Measurements from ENCODE around the gene ACTA2. TPM values are rescaled to one million over a fixed set of nuclear protein-coding genes. Genes with fewer than 3 reads are reported as not detected.

Gene ACTA2
- total RNA-seq, 1 experiment from 2014 or later, result 5.3 TPM

DNA sequence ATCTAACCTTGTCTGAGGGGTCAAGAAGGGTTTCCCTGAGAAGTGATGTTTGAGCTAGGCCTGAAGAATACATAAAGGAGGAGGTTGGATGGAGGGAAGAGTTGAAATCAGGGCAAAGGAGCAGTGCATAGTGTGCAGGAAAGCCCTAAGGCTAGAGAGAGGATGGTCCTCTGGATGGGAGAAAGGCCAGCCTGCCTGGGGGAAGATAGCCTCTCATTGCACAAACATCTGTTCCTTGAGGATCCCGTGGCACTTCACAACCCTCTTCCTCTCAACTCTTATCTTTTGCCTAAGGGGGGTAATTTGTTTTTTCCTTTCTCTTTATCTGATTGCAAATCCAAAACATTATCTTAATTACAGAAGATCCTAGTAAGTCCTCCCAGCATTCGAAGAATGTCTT is 36.8 kb downstream of the ACTA2 start:
- Histone ChIP-seq H3K79me2 (ENCODE audit: low read depth) (no peaks in the 10 kb centered on the region), H3F3A (ENCODE audit: insufficient read depth, low read depth) (no peaks in the 10 kb centered on the region), H2AFZ (no peak overlapping the region), H3K9me3 (ENCODE audit: insufficient read depth, low read depth) (no peaks in the 10 kb centered on the region), H3K4me1 (replicated peaks; ENCODE audit: insufficient read depth) (no peaks in the 10 kb centered on the region), H4K20me1 (ENCODE audit: insufficient read depth) (no peaks in the 10 kb centered on the region), H3K9me2 (ENCODE audit: insufficient read depth) (no peaks in the 10 kb centered on the region), H3K27me3 (ENCODE audit: insufficient read depth, low read depth) (no peaks in the 10 kb centered on the region), H3K4me3 (no peak overlapping the region), H3K4me2 (no peak overlapping the region), H3K36me3 (ENCODE audit: low read depth) (no peaks in the 10 kb centered on the region; the same call in 1 of the 2 replicates), H3K27ac (no peak overlapping the region)
- BruUV-seq (replicated peaks), result no TSS peak
- intact Hi-C loops (cut with micrococcal nuclease; ENCODE audit: unreplicated experiment), result no loop called here
- no peak for DNase-seq
- CTCF ChIA-PET, result no interaction called here
- TF ChIP-seq EZH2 (IDR thresholded peaks at IDR 0.05; ENCODE audit: low read depth), result no peak
- TF ChIP-seq, protein P1, sequence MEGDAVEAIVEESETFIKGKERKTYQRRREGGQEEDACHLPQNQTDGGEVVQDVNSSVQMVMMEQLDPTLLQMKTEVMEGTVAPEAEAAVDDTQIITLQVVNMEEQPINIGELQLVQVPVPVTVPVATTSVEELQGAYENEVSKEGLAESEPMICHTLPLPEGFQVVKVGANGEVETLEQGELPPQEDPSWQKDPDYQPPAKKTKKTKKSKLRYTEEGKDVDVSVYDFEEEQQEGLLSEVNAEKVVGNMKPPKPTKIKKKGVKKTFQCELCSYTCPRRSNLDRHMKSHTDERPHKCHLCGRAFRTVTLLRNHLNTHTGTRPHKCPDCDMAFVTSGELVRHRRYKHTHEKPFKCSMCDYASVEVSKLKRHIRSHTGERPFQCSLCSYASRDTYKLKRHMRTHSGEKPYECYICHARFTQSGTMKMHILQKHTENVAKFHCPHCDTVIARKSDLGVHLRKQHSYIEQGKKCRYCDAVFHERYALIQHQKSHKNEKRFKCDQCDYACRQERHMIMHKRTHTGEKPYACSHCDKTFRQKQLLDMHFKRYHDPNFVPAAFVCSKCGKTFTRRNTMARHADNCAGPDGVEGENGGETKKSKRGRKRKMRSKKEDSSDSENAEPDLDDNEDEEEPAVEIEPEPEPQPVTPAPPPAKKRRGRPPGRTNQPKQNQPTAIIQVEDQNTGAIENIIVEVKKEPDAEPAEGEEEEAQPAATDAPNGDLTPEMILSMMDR (conservative IDR thresholded peaks at IDR 0.05), result no peak
- POLR2A ChIA-PET (ENCODE audit: unreplicated experiment), result no interaction called here

GRCh38 chr10:88913788-88914187 is 38.8 kb downstream of the ACTA2 start:
- H3K9me2 ChIP-seq (ENCODE audit: insufficient read depth), result no peaks in the 10 kb centered on the region
- no peaks in the 10 kb centered on the region; the same call in 1 of the 2 replicates for H3K36me3 ChIP-seq (ENCODE audit: low read depth)
- H3K27ac ChIP-seq, result no peak overlapping the region
- no peaks in the 10 kb centered on the region for H3K9me3 ChIP-seq (ENCODE audit: insufficient read depth, low read depth)
- no peak overlapping the region for H2AFZ ChIP-seq
- CTCF ChIA-PET, result no interaction called here
- no peak overlapping the region for H3K4me3 ChIP-seq
- TF ChIP-seq EZH2 (IDR thresholded peaks at IDR 0.05; ENCODE audit: low read depth), result no peak
- TF ChIP-seq, protein P1 (conservative IDR thresholded peaks at IDR 0.05), result no peak
- no TSS peak for BruUV-seq (replicated peaks)
- H3K27me3 ChIP-seq (ENCODE audit: insufficient read depth, low read depth), result no peaks in the 10 kb centered on the region
- no peaks in the 10 kb centered on the region for H3K4me1 ChIP-seq (replicated peaks; ENCODE audit: insufficient read depth)
- intact Hi-C loops (cut with micrococcal nuclease; ENCODE audit: unreplicated experiment), result no loop called here
- no peaks in the 10 kb centered on the region for H3F3A ChIP-seq (ENCODE audit: insufficient read depth, low read depth)
- DNase-seq, result no peak
- H3K4me2 ChIP-seq, result no peak overlapping the region
- POLR2A ChIA-PET (ENCODE audit: unreplicated experiment), result no interaction called here
- H3K79me2 ChIP-seq (ENCODE audit: low read depth), result no peaks in the 10 kb centered on the region
- H4K20me1 ChIP-seq (ENCODE audit: insufficient read depth), result no peaks in the 10 kb centered on the region

GRCh38 chr10:88913127-88913526 is 39.4 kb downstream of the ACTA2 start:
- POLR2A ChIA-PET (ENCODE audit: unreplicated experiment), result no interaction called here
- CTCF ChIA-PET, result no interaction called here
- no peaks in the 10 kb centered on the region for H3K9me3 ChIP-seq (ENCODE audit: insufficient read depth, low read depth)
- TF ChIP-seq EZH2 (IDR thresholded peaks at IDR 0.05; ENCODE audit: low read depth), result no peak
- TF ChIP-seq, protein P1 (conservative IDR thresholded peaks at IDR 0.05), result no peak
- H3K36me3 ChIP-seq (ENCODE audit: low read depth), result no peaks in the 10 kb centered on the region; the same call in 1 of the 2 replicates
- H3F3A ChIP-seq (ENCODE audit: insufficient read depth, low read depth), result no peaks in the 10 kb centered on the region
- no peak overlapping the region for H3K27ac ChIP-seq
- H3K4me3 ChIP-seq, result no peak overlapping the region
- DNase-seq, result no peak
- H3K79me2 ChIP-seq (ENCODE audit: low read depth), result no peaks in the 10 kb centered on the region
- no peak overlapping the region for H2AFZ ChIP-seq
- no peaks in the 10 kb centered on the region for H3K4me1 ChIP-seq (replicated peaks; ENCODE audit: insufficient read depth)
- no peaks in the 10 kb centered on the region for H4K20me1 ChIP-seq (ENCODE audit: insufficient read depth)
- intact Hi-C loops (cut with micrococcal nuclease; ENCODE audit: unreplicated experiment), result no loop called here
- H3K27me3 ChIP-seq (ENCODE audit: insufficient read depth, low read depth), result no peaks in the 10 kb centered on the region
- H3K9me2 ChIP-seq (ENCODE audit: insufficient read depth), result no peaks in the 10 kb centered on the region
- no TSS peak for BruUV-seq (replicated peaks)
- no peak overlapping the region for H3K4me2 ChIP-seq

Measured in PC-9 (cell line).